Measurements from ENCODE around the gene PARN.
"Not testable (repeated sequence)": the region's sequence is repeated elsewhere in the genome, so short reads cannot be mapped to it uniquely, and the experiment has no call there.

PARN gene

DNA sequence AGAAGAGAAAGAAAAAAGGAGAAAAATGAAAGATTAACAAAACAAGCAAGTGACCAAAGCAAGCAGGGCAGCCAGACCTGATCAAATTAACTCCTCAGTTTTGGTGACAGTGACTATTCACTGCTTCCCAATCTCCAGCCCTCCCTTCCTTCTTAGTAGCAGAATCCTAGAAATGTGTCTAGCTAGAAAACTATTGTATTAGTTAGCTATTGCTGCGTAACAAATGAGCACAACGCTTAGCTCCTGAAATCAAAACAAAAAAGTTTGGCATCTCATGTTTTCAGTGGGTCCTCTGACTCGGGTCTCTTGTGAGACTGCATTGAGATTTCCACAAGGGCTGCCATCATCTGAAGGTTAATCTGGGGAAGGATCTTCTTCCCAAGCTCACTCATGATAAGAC, 213.9 kb downstream of the PARN start:
- Histone ChIP-seq H3K27ac (ENCODE audit: low read length) (no peak overlapping the region), H3K36me3 (ENCODE audit: insufficient read depth, low read depth, low read length) (no peaks in the 10 kb centered on the region), H3K4me1 (ENCODE audit: insufficient read depth, low read length) (no peaks in the 10 kb centered on the region), H3K4me3 (ENCODE audit: low read length) (no peak overlapping the region), H3K27me3 (ENCODE audit: insufficient read depth, low read length) (no peaks in the 10 kb centered on the region), H3K9me3 (ENCODE audit: insufficient read depth, low read depth, low read length) (no peaks in the 10 kb centered on the region), H3K9ac (ENCODE audit: low read depth, low read length) (no peak overlapping the region)

- H3K4me3 ChIP-seq (ENCODE audit: low read length): no peak overlapping the region
- no peaks in the 10 kb centered on the region for H3K27me3 ChIP-seq (ENCODE audit: insufficient read depth, low read length)
- H3K9ac ChIP-seq (ENCODE audit: low read depth, low read length): no peak overlapping the region
- H3K36me3 ChIP-seq (ENCODE audit: insufficient read depth, low read depth, low read length): no peaks in the 10 kb centered on the region
- no peaks in the 10 kb centered on the region for H3K4me1 ChIP-seq (ENCODE audit: insufficient read depth, low read length)
- H3K9me3 ChIP-seq (ENCODE audit: insufficient read depth, low read depth, low read length): no peaks in the 10 kb centered on the region
- no peak overlapping the region for H3K27ac ChIP-seq (ENCODE audit: low read length)
Measured at GRCh38 chr16:14415291-14415690, 214.8 kb downstream of the PARN start.

- H3K27ac ChIP-seq (ENCODE audit: low read length): no peak overlapping the region
- H3K4me1 ChIP-seq (ENCODE audit: insufficient read depth, low read length): no peaks in the 10 kb centered on the region; the same call in 1 of the 2 replicates
- no peaks in the 10 kb centered on the region for H3K27me3 ChIP-seq (ENCODE audit: insufficient read depth, low read length)
- no peak overlapping the region for H3K9ac ChIP-seq (ENCODE audit: low read depth, low read length)
- H3K9me3 ChIP-seq (ENCODE audit: insufficient read depth, low read depth, low read length): no peaks in the 10 kb centered on the region
- no peaks in the 10 kb centered on the region for H3K36me3 ChIP-seq (ENCODE audit: insufficient read depth, low read depth, low read length)
- no peak overlapping the region for H3K4me3 ChIP-seq (ENCODE audit: low read length)
Measured at GRCh38 chr16:14409563-14409962, 220.5 kb downstream of the PARN start.

DNA sequence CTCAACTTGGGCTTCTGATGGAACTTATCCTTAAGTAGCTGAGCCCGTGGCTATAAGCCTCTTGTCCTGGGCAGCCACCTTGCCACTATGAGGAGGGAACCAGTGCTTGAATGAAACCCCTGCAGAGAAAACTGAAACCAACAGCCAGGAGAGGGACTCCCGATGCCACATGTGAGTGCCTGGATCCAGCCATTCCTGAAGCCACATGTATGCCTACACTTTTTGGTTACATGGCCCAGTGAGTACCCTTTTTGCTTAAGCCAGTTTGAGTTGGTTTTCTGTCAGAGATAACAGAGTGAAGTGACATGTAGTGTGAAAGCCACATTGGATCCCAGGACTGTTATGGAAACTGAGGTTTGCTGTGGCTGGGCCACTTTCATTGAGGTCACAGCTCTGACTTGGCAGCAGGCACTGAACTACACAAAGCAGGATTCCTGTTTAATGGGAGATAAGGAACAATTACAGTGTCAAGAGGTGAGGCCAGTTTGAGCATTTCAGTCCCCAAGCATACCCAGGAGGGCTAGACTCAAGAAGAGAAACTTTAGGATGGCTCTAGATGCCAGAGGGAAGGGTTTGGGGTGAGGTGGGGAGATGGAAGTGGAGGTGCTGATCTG, 222.2 kb downstream of the PARN start:
- Histone ChIP-seq H3K9me3 (ENCODE audit: insufficient read depth, low read depth, low read length) (no peaks in the 10 kb centered on the region), H3K9ac (ENCODE audit: low read depth, low read length) (no peak overlapping the region), H3K36me3 (ENCODE audit: insufficient read depth, low read depth, low read length) (no peaks in the 10 kb centered on the region), H3K4me3 (ENCODE audit: low read length) (no peak overlapping the region), H3K27me3 (ENCODE audit: insufficient read depth, low read length) (no peaks in the 10 kb centered on the region), H3K27ac (ENCODE audit: low read length) (no peak overlapping the region), H3K4me1 (ENCODE audit: insufficient read depth, low read length) (no peaks in the 10 kb centered on the region; the same call in 1 of the 2 replicates)

DNA sequence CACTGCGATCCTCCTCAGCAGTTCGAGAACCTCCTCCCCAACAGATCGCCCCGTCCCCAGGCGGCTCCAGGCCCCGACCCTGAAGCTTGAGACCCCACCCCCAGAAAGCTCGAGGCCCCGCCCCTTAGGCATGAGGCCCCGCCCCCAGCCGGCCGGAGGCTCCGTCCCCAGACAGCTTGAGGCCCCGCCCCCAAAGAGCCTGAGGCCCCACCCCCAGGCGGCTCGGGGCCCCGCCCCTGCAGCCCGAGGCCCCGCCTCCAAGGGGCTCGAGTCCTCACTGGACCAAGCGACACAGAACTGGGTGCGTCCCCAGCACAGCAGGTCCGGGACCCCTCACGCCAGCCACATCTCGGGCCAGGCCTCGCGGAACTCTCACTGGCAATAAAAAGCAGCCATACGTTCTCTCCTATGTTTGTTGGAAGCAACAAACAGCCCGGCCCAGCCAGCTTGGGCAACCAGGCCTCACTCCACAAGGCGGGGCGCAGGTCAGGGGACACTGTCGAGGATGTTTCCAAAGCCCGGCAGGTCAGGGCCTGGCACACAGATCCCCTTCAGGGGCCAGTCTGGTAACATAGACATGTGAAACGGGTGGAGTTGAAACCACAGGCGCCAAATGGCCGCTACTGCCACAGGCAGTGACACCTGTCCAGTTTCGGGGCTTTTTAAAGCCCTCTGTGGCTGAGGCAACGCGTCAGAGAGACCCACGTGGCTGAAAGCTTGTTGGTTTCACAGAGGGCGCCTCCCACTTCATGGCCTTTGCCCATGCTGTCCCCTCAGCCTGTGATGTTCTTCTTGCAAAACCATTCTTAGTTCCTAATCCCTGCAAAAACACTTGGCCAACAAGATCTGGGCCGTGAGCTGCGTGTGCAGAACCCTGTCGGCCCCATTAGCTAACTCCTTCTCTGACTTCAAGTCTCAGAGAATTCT, 224.2 kb downstream of the PARN start:
- Histone ChIP-seq H3K27me3 (ENCODE audit: insufficient read depth, low read length) (no peaks in the 10 kb centered on the region), H3K27ac (ENCODE audit: low read length) (no peak overlapping the region), H3K4me3 (ENCODE audit: low read length) (no peak overlapping the region; the same call in 1 of the 2 replicates), H3K9me3 (ENCODE audit: insufficient read depth, low read depth, low read length) (no peaks in the 10 kb centered on the region), H3K36me3 (ENCODE audit: insufficient read depth, low read depth, low read length) (no peaks in the 10 kb centered on the region), H3K9ac (ENCODE audit: low read depth, low read length) (no peak overlapping the region), H3K4me1 (ENCODE audit: insufficient read depth, low read length) (no peaks in the 10 kb centered on the region; the same call in 1 of the 2 replicates)

DNA sequence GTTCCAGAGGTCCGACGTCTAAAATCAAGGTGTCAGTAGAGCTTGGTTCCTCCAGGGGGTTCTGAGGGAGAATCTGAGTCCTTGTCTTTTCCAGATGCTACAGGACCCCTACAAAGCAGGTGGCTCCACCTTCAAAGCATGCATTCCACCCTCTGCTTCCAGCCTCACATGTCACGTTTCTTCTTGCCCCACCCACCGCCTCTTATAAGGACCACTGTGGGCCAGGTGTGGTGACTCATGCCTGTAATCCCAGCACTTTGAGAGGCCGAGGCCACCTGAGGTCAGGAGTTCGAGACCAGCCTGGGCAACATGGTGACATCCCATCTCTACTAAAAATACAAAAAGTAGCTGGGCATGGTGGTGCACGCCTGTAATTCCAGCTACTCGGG, 227.1 kb downstream of the PARN start:
- H3K36me3 ChIP-seq (ENCODE audit: insufficient read depth, low read depth, low read length); H3K27ac ChIP-seq (ENCODE audit: low read length); H3K4me3 ChIP-seq (ENCODE audit: low read length); H3K27me3 ChIP-seq (ENCODE audit: insufficient read depth, low read length); H3K4me1 ChIP-seq (ENCODE audit: insufficient read depth, low read length); H3K9me3 ChIP-seq (ENCODE audit: insufficient read depth, low read depth, low read length); H3K9ac ChIP-seq (ENCODE audit: low read depth, low read length): not testable (repeated sequence)

GRCh38 chr16:14402114-14403000, 227.7 kb downstream of the PARN start:
- H3K27ac ChIP-seq (ENCODE audit: low read length); H3K36me3 ChIP-seq (ENCODE audit: insufficient read depth, low read depth, low read length); H3K9me3 ChIP-seq (ENCODE audit: insufficient read depth, low read depth, low read length); H3K4me3 ChIP-seq (ENCODE audit: low read length); H3K4me1 ChIP-seq (ENCODE audit: insufficient read depth, low read length); H3K27me3 ChIP-seq (ENCODE audit: insufficient read depth, low read length); H3K9ac ChIP-seq (ENCODE audit: low read depth, low read length): not testable (repeated sequence)

GRCh38 chr16:14401711-14402061, 228.4 kb downstream of the PARN start:
- not testable (repeated sequence) for H3K27me3 ChIP-seq (ENCODE audit: insufficient read depth, low read length); H3K9me3 ChIP-seq (ENCODE audit: insufficient read depth, low read depth, low read length); H3K27ac ChIP-seq (ENCODE audit: low read length); H3K36me3 ChIP-seq (ENCODE audit: insufficient read depth, low read depth, low read length); H3K9ac ChIP-seq (ENCODE audit: low read depth, low read length); H3K4me1 ChIP-seq (ENCODE audit: insufficient read depth, low read length); H3K4me3 ChIP-seq (ENCODE audit: low read length)

DNA sequence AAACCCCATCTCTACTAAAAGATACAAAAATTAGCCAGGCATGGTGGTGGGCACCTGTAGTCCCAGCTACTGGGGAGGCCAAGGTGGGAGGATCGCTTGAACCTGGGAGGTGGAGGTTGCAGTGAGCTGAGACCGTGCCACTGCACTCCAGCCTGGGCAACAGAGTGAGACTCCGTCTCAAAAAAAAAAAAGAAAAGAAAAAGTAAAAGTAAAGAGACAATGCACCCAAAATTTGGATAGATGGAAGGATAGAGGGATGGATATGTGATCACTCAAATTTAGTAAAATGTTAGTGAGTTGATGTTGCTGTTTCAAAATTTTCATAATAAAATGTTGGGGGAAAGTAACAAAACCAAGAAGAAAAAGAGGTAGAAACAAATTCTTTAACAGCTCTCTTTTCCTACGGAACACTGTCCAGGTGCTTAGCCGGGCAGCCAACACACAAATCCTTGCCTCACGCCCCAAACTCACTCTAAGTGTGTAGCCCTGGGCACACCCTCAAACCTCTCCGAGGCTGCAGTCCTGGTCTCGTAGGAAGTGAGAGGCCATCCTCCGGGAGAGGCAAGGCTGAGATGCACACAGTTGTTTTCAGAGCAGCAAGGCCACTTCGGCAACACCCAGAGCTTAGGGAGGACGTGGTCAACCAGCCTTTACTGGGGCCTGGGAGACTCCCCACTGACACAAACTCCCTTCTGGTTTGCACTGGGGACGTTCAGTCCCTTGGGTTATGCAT, 228.9 kb downstream of the PARN start:
- H3K9me3 ChIP-seq (ENCODE audit: insufficient read depth, low read depth, low read length); H3K4me1 ChIP-seq (ENCODE audit: insufficient read depth, low read length); H3K9ac ChIP-seq (ENCODE audit: low read depth, low read length); H3K36me3 ChIP-seq (ENCODE audit: insufficient read depth, low read depth, low read length); H3K27me3 ChIP-seq (ENCODE audit: insufficient read depth, low read length); H3K4me3 ChIP-seq (ENCODE audit: low read length); H3K27ac ChIP-seq (ENCODE audit: low read length): not testable (repeated sequence)

DNA sequence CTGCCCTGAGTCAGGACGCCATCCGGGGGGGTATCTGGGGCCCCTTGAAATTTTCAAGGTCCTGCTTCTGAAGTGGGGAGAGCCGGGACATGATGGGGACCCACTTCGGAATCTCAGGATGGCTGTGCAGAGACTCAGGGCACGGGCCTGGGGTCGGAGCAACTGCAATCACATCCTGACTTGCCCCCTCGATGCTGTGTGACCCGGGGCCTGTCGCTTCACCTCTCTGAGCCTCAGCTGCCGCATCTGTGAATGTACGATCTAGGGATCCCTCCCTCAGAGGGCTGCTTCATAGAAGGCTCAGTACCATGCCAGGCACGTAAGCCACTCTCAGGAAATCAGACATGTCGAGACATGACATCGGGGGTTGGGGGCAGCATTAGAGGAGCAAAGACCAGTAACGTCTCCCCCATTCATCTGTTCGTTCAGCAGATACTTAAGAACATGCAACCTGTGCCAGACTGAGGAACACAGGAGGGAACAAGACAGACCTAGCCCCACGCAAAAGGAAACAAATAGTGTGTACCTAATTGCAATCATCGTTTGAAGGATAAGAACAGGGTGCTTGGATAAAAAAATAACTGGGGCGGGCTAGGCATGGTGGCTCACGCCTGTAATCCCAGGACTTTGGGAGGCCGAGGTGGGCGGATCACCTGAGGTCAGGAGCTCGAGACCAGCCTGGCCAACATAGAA, 229.6 kb downstream of the PARN start:
- Histone ChIP-seq H3K9ac (ENCODE audit: low read depth, low read length) (no peak overlapping the region), H3K27ac (ENCODE audit: low read length) (no peak overlapping the region)

More for the DNA sequence above, 229.6 kb downstream of the PARN start:
- no peaks in the 10 kb centered on the region for H3K27me3 ChIP-seq (ENCODE audit: insufficient read depth, low read length)
- H3K9me3 ChIP-seq (ENCODE audit: insufficient read depth, low read depth, low read length): no peaks in the 10 kb centered on the region
- H3K4me1 ChIP-seq (ENCODE audit: insufficient read depth, low read length): no peaks in the 10 kb centered on the region; the same call in 1 of the 2 replicates
- H3K4me3 ChIP-seq (ENCODE audit: low read length): no peak overlapping the region
- no peaks in the 10 kb centered on the region for H3K36me3 ChIP-seq (ENCODE audit: insufficient read depth, low read depth, low read length)
